Stimulated activated CD8-positive, alpha-beta memory T cell treated with anti-CD3 and anti-CD28 coated beads, Interleukin-2, amount 100 ng/mL, for 1 hour (primary cell): ENCODE data around the gene AKIRIN1.
"Not testable (repeated sequence)": the region's sequence is repeated elsewhere in the genome, so short reads cannot be mapped to it uniquely, and the experiment has no call there.

ENCODE experiments used
- DNase-seq, 2 donors: peaks; one replicate each; pipeline ENCODE4 v3.0.0-alpha.2; 2020; ENCODE audit warnings: low read depth in 2 of 2

AKIRIN1 gene

GRCh38 chr1:38997034-38997900 lies 6.2 kb downstream of the AKIRIN1 start:
- DNase-seq = no peak

- DNase-seq = no peak
Measured at GRCh38 chr1:38997901-38998190, 6.8 kb downstream of the AKIRIN1 start.

- no peak for DNase-seq
Measured at GRCh38 chr1:39001516-39002421, 10.7 kb downstream of the AKIRIN1 start.

GRCh38 chr1:39003281-39003680 lies 12.2 kb downstream of the AKIRIN1 start:
- DNase-seq = no peak

- DNase-seq = no peak
Measured at GRCh38 chr1:39003794-39004193, 12.7 kb downstream of the AKIRIN1 start.

GRCh38 chr1:39006287-39006686 lies 15.2 kb downstream of the AKIRIN1 start:
- no peak for DNase-seq

GRCh38 chr1:39006726-39007645 lies 15.9 kb downstream of the AKIRIN1 start:
- DNase-seq = no peak

GRCh38 chr1:39014956-39015355 lies 23.9 kb downstream of the AKIRIN1 start:
- not testable (repeated sequence) for DNase-seq

- DNase-seq = no peak
Measured at GRCh38 chr1:39016604-39017171, 25.6 kb downstream of the AKIRIN1 start.

GRCh38 chr1:39017266-39017665 lies 26.2 kb downstream of the AKIRIN1 start:
- DNase-seq = no peak

GRCh38 chr1:39020494-39020893 lies 29.4 kb downstream of the AKIRIN1 start:
- not testable (repeated sequence) for DNase-seq

- no peak for DNase-seq
Measured at GRCh38 chr1:39021426-39021825, 30.4 kb downstream of the AKIRIN1 start.

GRCh38 chr1:39023140-39023539 lies 32.1 kb downstream of the AKIRIN1 start:
- no peak for DNase-seq

- peak; percentile 56 to 65 for DNase-seq
Measured at GRCh38 chr1:39026051-39026865, 35.2 kb downstream of the AKIRIN1 start, which contains the start of gene NDUFS5. NDUFS5 (plus strand) TSS chr1:39026350; CDS start chr1:39028725, 2,375 bp downstream.

- no peak for DNase-seq
Measured at GRCh38 chr1:39026866-39027507, 35.9 kb downstream of the AKIRIN1 start.

- DNase-seq = no peak
Measured at GRCh38 chr1:39034114-39034654, 43.1 kb downstream of the AKIRIN1 start.

GRCh38 chr1:39036678-39037077 lies 45.6 kb downstream of the AKIRIN1 start:
- no peak for DNase-seq

- no peak for DNase-seq
Measured at GRCh38 chr1:39043513-39043912, 52.4 kb downstream of the AKIRIN1 start.

- DNase-seq = no peak
Measured at GRCh38 chr1:39044762-39045161, 53.7 kb downstream of the AKIRIN1 start.

GRCh38 chr1:39045231-39045630 lies 54.2 kb downstream of the AKIRIN1 start:
- DNase-seq = no peak
